CD4-positive, alpha-beta T cell (primary cell): ENCODE measurements around the gene ATP8A1. TPM values are rescaled to one million over a fixed set of nuclear protein-coding genes. Genes with fewer than 3 reads are reported as not detected.

Experiments
- ATAC-seq: fragments of 200-7000 bp; cut with Tn5 transposase; one replicate; pipeline ENCODE4 v1.10.0; 2022; ENCODE audit warnings: mild to moderate bottlenecking; ENCODE audit not compliant: poor library complexity
- CTCF ChIA-PET: fragments of 350-600 bp; sonication (Branson Sonifier 250); formaldehyde crosslinking; loops from one replicate; lab custom pipeline; 2021; ENCODE audit warnings: antibody characterized with exemption, inconsistent platforms; lab: Charles Lee
- POLR2A ChIA-PET: fragments of 350-600 bp; sonication (Branson Sonifier 250); formaldehyde crosslinking; loops from one replicate; lab custom pipeline; 2021; ENCODE audit warnings: antibody characterized with exemption, inconsistent platforms; lab: Charles Lee
- DNase-seq, 14 experiments: peaks; one replicate each; pipeline ENCODE4 v3.0.0-alpha.2; 2013 to 2020; ENCODE audit warnings: mixed read lengths in 2 of 14
- H3K27ac ChIP-seq, 2 donors: one replicate each; pipeline versions ENCODE4 v1.5.1 to v1.7.0; 2013; ENCODE audit warnings: low read length in 2 of 2, low read depth in 1 of 2, mild to moderate bottlenecking in 1 of 2
- H3K27me3 ChIP-seq, 2 experiments: 1 replicate in 1 of 2; 2 replicates in 1 of 2; pipeline versions ENCODE4 v1.6.1 to v1.7.0; 2013; ENCODE audit warnings: low read length in 2 of 2, control low read depth in 1 of 2, mild to moderate bottlenecking in 1 of 2, moderate library complexity in 1 of 2; ENCODE audit not compliant: insufficient read depth in 2 of 2, control insufficient read depth in 1 of 2
- H3K36me3 ChIP-seq: one replicate; pipeline ENCODE4 v1.6.1; 2013; ENCODE audit warnings: low read length, control low read depth; ENCODE audit not compliant: insufficient read depth
- H3K4me1 ChIP-seq: one replicate; pipeline ENCODE4 v1.6.1; 2013; ENCODE audit warnings: low read length, control low read depth; ENCODE audit not compliant: insufficient read depth
- H3K4me3 ChIP-seq: one replicate; pipeline ENCODE4 v1.5.1; 2013; ENCODE audit warnings: mild to moderate bottlenecking, low read length, moderate library complexity
- H3K9me3 ChIP-seq, 2 experiments: 1 replicate in 1 of 2; 2 replicates in 1 of 2; pipeline versions ENCODE4 v1.6.1 to v1.7.0; 2013; ENCODE audit warnings: low read length in 2 of 2, mild to moderate bottlenecking in 2 of 2, control low read depth in 1 of 2, moderate library complexity in 1 of 2; ENCODE audit not compliant: control insufficient read depth in 1 of 2, insufficient read depth in 1 of 2
- H3K27ac Mint-ChIP-seq: one replicate; pipeline ENCODE4 v1.8.0; 2020; ENCODE audit warnings: mixed read lengths
- H3K27me3 Mint-ChIP-seq: one replicate; pipeline ENCODE4 v1.8.0; 2021; ENCODE audit warnings: mixed read lengths
- H3K36me3 Mint-ChIP-seq: one replicate; pipeline ENCODE4 v1.8.0; 2021; ENCODE audit warnings: low read depth, mixed read lengths
- H3K4me1 Mint-ChIP-seq: one replicate; pipeline ENCODE4 v1.8.0; 2021; ENCODE audit warnings: low read depth, mixed read lengths
- H3K4me3 Mint-ChIP-seq: one replicate; pipeline ENCODE4 v1.8.0; 2020; ENCODE audit warnings: mild to moderate bottlenecking, mixed read lengths
- H3K9me3 Mint-ChIP-seq: one replicate; pipeline ENCODE4 v1.8.0; 2020; ENCODE audit warnings: mixed read lengths
- CTCF ChIP-seq: fragments of 200-600 bp; IDR thresholded peaks from one replicate; pipeline ENCODE4 v1.8.0; 2022; ENCODE audit warnings: antibody characterized with exemption, mild to moderate bottlenecking
- intact Hi-C, 2 experiments: fragments of 100-400 bp; cut with DNase I in 1 of 2; cut with micrococcal nuclease in 1 of 2; formaldehyde crosslinking; loops; one replicate each; pipeline versions ENCODE4 v1.15.1 to v1.9.0; 2023 to 2025; cut with DNase I, micrococcal nuclease
- total RNA-seq, 174 experiments: library from RNA in 2 of 174; stranded (reverse) in 2 of 174; gene quantifications; one replicate each; pipeline ENCODE4 v1.2.3 and lab custom pipeline; 2021 to 2026

The ATP8A1 gene
- total RNA-seq, 2 experiments from 2014 or later, result 44.9 to 45.5 TPM

GRCh38 chr4:42391355-42391664, 265.6 kb downstream of the ATP8A1 start:
- intact Hi-C loops, result no loop called here
- no peak for TF ChIP-seq CTCF
- Histone ChIP-seq H3K9me3 (no peaks in the 10 kb centered on the region), H3K4me1 (no peaks in the 10 kb centered on the region), H3K27ac (no peak overlapping the region), H3K36me3 (no peaks in the 10 kb centered on the region), H3K4me3 (no peak overlapping the region), H3K27me3 (peaks cover under 1 to 7% of the 10 kb centered on the region in 2 experiments)
- CTCF ChIA-PET, result no interaction called here
- Mint-ChIP-seq H3K9me3 (no peaks in the 10 kb centered on the region), H3K4me1 (peaks cover 2% of the 10 kb centered on the region), H3K27ac (no peak overlapping the region), H3K36me3 (no peaks in the 10 kb centered on the region), H3K4me3 (no peak overlapping the region), H3K27me3 (peaks cover 20% of the 10 kb centered on the region)
- POLR2A ChIA-PET, result no interaction called here
- DNase-seq (no peak), ATAC-seq (no peak)

- Mint-ChIP-seq H3K4me3 (no peak overlapping the region), H3K27me3 (peaks cover 18% of the 10 kb centered on the region), H3K4me1 (no peaks in the 10 kb centered on the region), H3K36me3 (no peaks in the 10 kb centered on the region), H3K9me3 (no peaks in the 10 kb centered on the region), H3K27ac (no peak overlapping the region)
- no peaks in the 10 kb centered on the region for H3K36me3 ChIP-seq
- no peak for ATAC-seq
- no peak for DNase-seq
- H3K4me1 ChIP-seq, result no peaks in the 10 kb centered on the region
- intact Hi-C loops, result no loop called here
- H3K9me3 ChIP-seq, result no peaks in the 10 kb centered on the region
- H3K27me3 ChIP-seq, result peaks cover 0 to 6% of the 10 kb centered on the region in 2 experiments
- TF ChIP-seq CTCF, result no peak
- H3K4me3 ChIP-seq, result no peak overlapping the region
- CTCF ChIA-PET, result no interaction called here
- POLR2A ChIA-PET, result no interaction called here
- H3K27ac ChIP-seq, result no peak overlapping the region
Observed at GRCh38 chr4:42390622-42391354, 266.1 kb downstream of the ATP8A1 start.

- no peaks in the 10 kb centered on the region for H3K36me3 Mint-ChIP-seq
Observed at GRCh38 chr4:42385516-42385915, 271.4 kb downstream of the ATP8A1 start.

More at GRCh38 chr4:42385516-42385915, 271.4 kb downstream of the ATP8A1 start:
- Histone ChIP-seq H3K36me3 (no peaks in the 10 kb centered on the region), H3K9me3 (no peaks in the 10 kb centered on the region), H3K4me3 (no peak overlapping the region), H3K4me1 (no peaks in the 10 kb centered on the region), H3K27ac (no peak overlapping the region), H3K27me3 (peaks cover 0 to 8% of the 10 kb centered on the region in 2 experiments)
- Mint-ChIP-seq H3K4me1 (no peaks in the 10 kb centered on the region), H3K9me3 (no peaks in the 10 kb centered on the region), H3K27me3 (peaks cover 15% of the 10 kb centered on the region), H3K4me3 (no peak overlapping the region), H3K27ac (no peak overlapping the region)
- no peak for DNase-seq
- no peak for ATAC-seq
- ChIA-PET POLR2A (no interaction called here), CTCF (interaction anchor here (0.7 kb wide), 1 partner anchor 9 kb away, joined by 3 read pairs; no protein-coding TSS in a partner anchor)
- TF ChIP-seq CTCF, result no peak
- intact Hi-C loops, result loop anchor here in 1 of 2 experiments (5.0 kb wide), 1 partner anchor 48 kb away; no protein-coding TSS in a partner anchor
